Breast epithelium (tissue), 3 donors: ENCODE measurements around the gene PIP5K1A.

Experiments
- CTCF ChIP-seq, 3 donors: fragments of 450-650 bp; IDR thresholded peaks; one replicate each; pipeline ENCODE4 v1.5.1; 2016 to 2017; ENCODE audit warnings: antibody characterized with exemption in 3 of 3, mild to moderate bottlenecking in 3 of 3, moderate library complexity in 3 of 3
- POLR2A ChIP-seq: fragments of 450-650 bp; IDR thresholded peaks from one replicate; pipeline ENCODE4 v1.6.1; 2016; ENCODE audit warnings: antibody characterized with exemption, mild to moderate bottlenecking, moderate library complexity
- POLR2AphosphoS5 ChIP-seq, 3 donors: sonication (generic); formaldehyde crosslinking; IDR thresholded peaks; one replicate each; pipeline ENCODE4 v1.6.1; 2017; ENCODE audit warnings: antibody characterized with exemption in 3 of 3

GRCh38 chr1:151157067-151157531, 41.3 kb upstream of the PIP5K1A start:
- TF ChIP-seq CTCF (IDR thresholded peaks at IDR 0.05) (no peak), POLR2A (no peak), POLR2AphosphoS5 (IDR thresholded peaks at IDR 0.05) (no peak)
